Calu3 (cell line): ENCODE results near the gene AQP3. TPM values are rescaled to one million over a fixed set of nuclear protein-coding genes. Genes with fewer than 3 reads are reported as not detected.
"Not testable (repeated sequence)": the region's sequence is repeated elsewhere in the genome, so short reads cannot be mapped to it uniquely, and the experiment has no call there.

ENCODE experiments used
- Bru-seq: library from RNA; stranded (reverse); fragments of 400-500 nt; gene quantifications from one replicate; lab custom pipeline; 2021; lab: Mats Ljungman, UMichigan
- BruChase-seq, 2 experiments: library from RNA; stranded (reverse); fragments of 400-500 nt; gene quantifications; one replicate each; lab custom pipeline; 2021; lab: Mats Ljungman, UMichigan
- BruUV-seq: library from RNA; stranded (reverse); fragments of 400-500 nt; replicated peaks from 2 replicates; lab custom pipeline; 2021; lab: Mats Ljungman, UMichigan
- CTCF ChIA-PET: fragments of 300-600 bp; sonication (Branson Sonifier 250); formaldehyde crosslinking; loops from one replicate; lab custom pipeline; 2022; ENCODE audit warnings: antibody characterized with exemption; lab: Charles Lee
- DNase-seq: peaks from one replicate; pipeline ENCODE4 v3.0.0; 2022
- H3K27ac Mint-ChIP-seq: one replicate; pipeline ENCODE4 v1.8.0; 2022; ENCODE audit warnings: mixed read lengths; ENCODE audit not compliant: unreplicated experiment
- H3K27me3 Mint-ChIP-seq: one replicate; pipeline ENCODE4 v1.8.0; 2022; ENCODE audit warnings: mixed read lengths; ENCODE audit not compliant: unreplicated experiment
- H3K36me3 Mint-ChIP-seq: one replicate; pipeline ENCODE4 v1.8.0; 2022; ENCODE audit warnings: mild to moderate bottlenecking, moderate library complexity, mixed read lengths; ENCODE audit not compliant: insufficient read depth, unreplicated experiment
- H3K4me1 Mint-ChIP-seq: one replicate; pipeline ENCODE4 v1.8.0; 2022; ENCODE audit warnings: mild to moderate bottlenecking, low read depth, mixed read lengths; ENCODE audit not compliant: unreplicated experiment
- H3K4me3 Mint-ChIP-seq: one replicate; pipeline ENCODE4 v1.8.0; 2022; ENCODE audit warnings: mild to moderate bottlenecking, low read depth, moderate library complexity, mixed read lengths; ENCODE audit not compliant: unreplicated experiment
- H3K9me3 Mint-ChIP-seq: one replicate; pipeline ENCODE4 v1.8.0; 2022; ENCODE audit warnings: low read depth, mixed read lengths; ENCODE audit not compliant: unreplicated experiment
- CTCF ChIP-seq: fragments of 200-600 bp; IDR thresholded peaks from one replicate; pipeline ENCODE4 v1.8.0; 2022; ENCODE audit warnings: antibody characterized with exemption; ENCODE audit not compliant: unreplicated experiment
- intact Hi-C: fragments of 100-400 bp; cut with micrococcal nuclease; formaldehyde crosslinking; loops from one replicate; pipeline ENCODE4 v1.10.0; 2022; ENCODE audit not compliant: unreplicated experiment
- long read RNA-seq: library from polyadenylated mRNA; stranded (forward); transcript quantifications from one replicate; pipeline ENCODE4 v2.0.0, GENCODE V29; 2022
- total RNA-seq: library from RNA; stranded (reverse); gene quantifications from 2 replicates; pipeline ENCODE4 v1.2.3, GENCODE V29; 2022

AQP3 gene
- 4.6 and 10.4 TPM in 2 replicates for total RNA-seq
- percentile 36 among the genes with signal in this experiment for Bru-seq, nascent RNA
- BruChase-seq, experiment 1, labeled RNA remaining after a 6-hour chase: percentile 45 among the genes with signal in this experiment
- BruChase-seq, experiment 2, labeled RNA remaining after a 2-hour chase: percentile 32 among the genes with signal in this experiment
- long read RNA-seq, transcript AQP3-201 (6 exons, 1,871 nt): major isoform, 6 of 9 reads
- long read RNA-seq, partial matches to known transcripts: 2 of 9 reads
- long read RNA-seq, other reads (novel, unspliced or antisense): 1 of 9 reads

GRCh38 chr9:33446946-33447798 is at the start of gene AQP3:
Gene AQP3, minus strand, starts transcription at chr9:33447593. Its CDS starts 63 bp downstream, at chr9:33447530.
- Mint-ChIP-seq H3K4me3 (peak within 1 kb of the TSS; percentile 62), H3K27ac (peak within 1 kb of the TSS; percentile 63), H3K27me3 (no peaks in the 10 kb centered on the region), H3K36me3 (peaks cover 8% of the 10 kb centered on the region), H3K9me3 (no peaks in the 10 kb centered on the region), H3K4me1 (peaks cover 31% of the 10 kb centered on the region)
- CTCF ChIA-PET: interaction anchor here (0.6 to 1.6 kb wide), 8 partner anchors 19 to 72 kb away, joined by 3 to 9 read pairs (median 4); no protein-coding TSS in a partner anchor
- TSS peak; percentile 68 for BruUV-seq
- intact Hi-C loops: no loop called here
- DNase-seq: peak; percentile 70
- no peak for TF ChIP-seq CTCF

- H3K4me1 Mint-ChIP-seq: peaks cover 22% of the 10 kb centered on the region
- H3K27me3 Mint-ChIP-seq, H3K4me3 Mint-ChIP-seq, H3K36me3 Mint-ChIP-seq, intact Hi-C loops, DNase-seq, H3K9me3 Mint-ChIP-seq, CTCF ChIA-PET, BruUV-seq: not testable (repeated sequence)
- H3K27ac Mint-ChIP-seq: peak overlapping the region; percentile 60
These were observed 46.4 kb upstream of the AQP3 start for GRCh38 chr9:33493819-33494218.

DNA sequence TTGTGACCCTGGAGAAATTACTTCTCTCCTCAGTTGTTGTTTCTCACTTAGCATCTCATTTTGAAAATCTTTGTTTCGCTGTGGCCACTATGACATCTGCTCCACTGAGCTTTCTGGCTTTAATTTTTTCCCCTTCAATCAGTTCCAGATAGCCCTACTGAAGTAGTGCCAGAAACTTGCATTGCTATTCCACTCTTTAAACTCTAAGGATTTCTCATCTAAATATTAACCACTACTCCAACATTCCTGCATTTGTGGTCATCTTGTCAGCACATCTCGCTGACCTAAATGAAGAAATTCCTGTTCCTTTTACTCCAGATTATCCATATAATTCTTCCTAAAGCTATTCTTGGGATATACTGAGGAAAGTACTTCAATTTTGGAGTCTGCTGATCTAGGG is 41.7 kb upstream of the AQP3 start:
- Mint-ChIP-seq H3K27ac (no peak overlapping the region), H3K27me3 (no peaks in the 10 kb centered on the region), H3K4me1 (peaks cover 11% of the 10 kb centered on the region), H3K9me3 (no peaks in the 10 kb centered on the region), H3K36me3 (no peaks in the 10 kb centered on the region), H3K4me3 (no peak overlapping the region)
- CTCF ChIA-PET: no interaction called here
- intact Hi-C loops: no loop called here
- no TSS peak for BruUV-seq
- no peak for DNase-seq
- TF ChIP-seq CTCF: no peak

DNA sequence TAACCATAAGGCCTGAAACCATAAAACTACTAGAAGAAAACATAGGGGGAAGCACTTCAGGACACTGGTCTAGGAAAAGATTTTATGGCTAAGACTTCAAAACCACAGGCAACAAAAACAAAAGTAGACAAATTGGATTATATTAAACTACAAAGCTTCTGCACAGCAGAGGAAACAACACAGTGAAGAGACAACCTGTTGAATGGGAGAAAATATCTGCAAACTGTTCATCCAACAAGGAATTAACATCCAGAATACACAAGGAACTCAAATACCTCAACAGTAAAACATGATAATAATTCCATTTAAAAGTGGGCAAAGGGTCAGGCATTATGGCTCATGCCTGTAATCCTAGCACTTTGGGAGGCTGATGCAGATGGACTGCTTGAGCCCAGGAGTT is 37.9 kb upstream of the AQP3 start:
- DNase-seq, H3K36me3 Mint-ChIP-seq, H3K4me3 Mint-ChIP-seq, H3K27me3 Mint-ChIP-seq, CTCF ChIA-PET, BruUV-seq, H3K27ac Mint-ChIP-seq, H3K9me3 Mint-ChIP-seq, intact Hi-C loops: not testable (repeated sequence)
- peaks cover 11% of the 10 kb centered on the region for H3K4me1 Mint-ChIP-seq

DNA sequence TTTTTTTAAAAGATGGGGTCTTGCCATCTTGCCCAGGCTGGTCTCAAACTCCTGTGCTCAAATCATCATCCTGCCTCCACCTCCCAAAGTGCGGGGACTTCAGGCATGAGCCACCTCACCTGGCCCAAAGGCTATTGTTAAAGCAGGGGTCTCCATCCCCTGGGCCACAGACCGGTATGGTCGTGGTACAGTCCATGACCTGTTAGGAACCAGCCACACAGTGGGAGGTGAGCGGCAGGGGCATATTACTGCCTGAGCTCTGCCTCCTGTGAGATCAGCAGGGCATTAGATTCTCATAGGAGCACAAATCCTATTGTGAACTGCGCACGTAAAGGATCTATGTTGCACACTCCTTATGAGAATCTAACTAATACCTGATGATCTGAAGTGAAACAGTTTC is 33.6 kb upstream of the AQP3 start:
- H3K4me3 Mint-ChIP-seq: no peak overlapping the region
- CTCF ChIA-PET: no interaction called here
- BruUV-seq: no TSS peak

More for the DNA sequence above, 33.6 kb upstream of the AQP3 start:
- no peak for DNase-seq
- H3K27me3 Mint-ChIP-seq: no peaks in the 10 kb centered on the region
- no peak overlapping the region for H3K27ac Mint-ChIP-seq
- H3K36me3 Mint-ChIP-seq: no peaks in the 10 kb centered on the region
- H3K4me1 Mint-ChIP-seq: no peaks in the 10 kb centered on the region
- H3K9me3 Mint-ChIP-seq: no peaks in the 10 kb centered on the region
- no peak for TF ChIP-seq CTCF
- intact Hi-C loops: no loop called here
